GM19372 (cell line): ENCODE results near the gene BTNL9.
"Not testable (repeated sequence)": the region's sequence is repeated elsewhere in the genome, so short reads cannot be mapped to it uniquely, and the experiment has no call there.

Experiments used
- ATAC-seq: cut with Tn5 transposase; IDR thresholded peaks from one replicate; pipeline ENCODE4 v1.9.1; 2021; ENCODE audit warnings: mild to moderate bottlenecking, low read depth, moderate library complexity; ENCODE audit not compliant: unreplicated experiment

BTNL9 gene

GRCh38 chr5:181042036-181042713 lies 2.1 kb downstream of the BTNL9 start:
- no peak for ATAC-seq

- ATAC-seq, result no peak
Measured at GRCh38 chr5:181042722-181043121, 2.7 kb downstream of the BTNL9 start.

GRCh38 chr5:181043285-181044092 lies 3.4 kb downstream of the BTNL9 start:
- no peak for ATAC-seq

DNA sequence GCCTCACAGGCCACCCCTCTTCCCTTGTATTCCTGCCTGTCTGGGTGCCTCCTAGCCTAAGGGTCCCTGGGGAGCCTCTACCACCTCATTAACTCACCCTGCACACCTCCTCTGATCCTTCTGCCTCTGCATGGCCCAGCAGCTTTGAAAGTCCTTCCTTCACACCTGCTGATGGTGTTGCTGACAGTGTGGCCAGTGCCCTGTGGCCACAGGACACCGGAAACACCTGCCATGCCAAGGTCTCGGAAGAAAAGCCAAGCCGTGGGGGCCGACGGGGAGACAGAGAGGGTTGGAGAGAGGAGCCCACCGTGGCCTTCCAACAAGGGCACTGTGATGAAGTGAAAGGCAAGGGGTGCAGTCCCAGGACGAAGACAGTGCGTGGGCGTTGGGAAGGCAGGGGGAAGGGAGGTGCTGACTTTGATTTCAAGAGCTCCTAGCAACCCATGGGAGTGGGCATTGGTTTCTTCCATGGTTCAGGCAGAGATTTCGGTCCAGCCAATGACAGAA lies 4.1 kb downstream of the BTNL9 start:
- ATAC-seq, result no peak

- no peak for ATAC-seq
Measured at GRCh38 chr5:181044662-181045305, 4.7 kb downstream of the BTNL9 start.

DNA sequence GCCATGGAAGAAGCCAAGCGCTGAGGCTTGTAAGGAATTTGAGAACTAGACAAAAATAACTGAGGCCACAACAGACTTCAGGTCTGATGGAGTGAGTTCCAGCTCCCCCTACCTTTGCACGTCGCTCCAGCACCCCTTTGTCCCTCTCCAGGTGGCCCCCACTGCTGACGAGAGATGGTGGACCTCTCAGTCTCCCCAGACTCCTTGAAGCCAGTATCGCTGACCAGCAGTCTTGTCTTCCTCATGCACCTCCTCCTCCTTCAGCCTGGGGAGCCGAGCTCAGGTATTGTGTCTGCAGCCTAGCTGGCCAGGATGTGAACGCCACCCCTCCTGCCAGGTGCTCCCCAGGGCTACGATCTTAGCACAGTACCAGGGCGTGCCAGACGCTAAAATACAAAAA lies 5.2 kb downstream of the BTNL9 start:
- ATAC-seq, result no peak

DNA sequence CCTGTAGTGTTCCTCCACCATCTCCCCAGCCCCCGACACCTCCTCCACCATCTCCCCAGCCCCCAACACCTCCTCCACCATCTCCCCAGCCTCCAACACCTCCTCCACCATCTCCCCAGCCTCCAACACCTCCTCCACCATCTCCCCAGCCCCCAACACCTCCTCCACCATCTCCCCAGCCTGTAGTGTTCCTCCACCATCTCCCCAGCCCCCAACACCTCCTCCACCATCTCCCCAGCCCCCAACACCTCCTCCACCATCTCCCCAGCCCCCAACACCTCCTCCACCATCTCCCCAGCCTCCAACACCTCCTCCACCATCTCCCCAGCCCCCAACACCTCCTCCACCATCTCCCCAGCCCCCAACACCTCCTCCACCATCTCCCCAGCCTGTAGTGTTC lies 5.8 kb downstream of the BTNL9 start:
- ATAC-seq, result not testable (repeated sequence)

DNA sequence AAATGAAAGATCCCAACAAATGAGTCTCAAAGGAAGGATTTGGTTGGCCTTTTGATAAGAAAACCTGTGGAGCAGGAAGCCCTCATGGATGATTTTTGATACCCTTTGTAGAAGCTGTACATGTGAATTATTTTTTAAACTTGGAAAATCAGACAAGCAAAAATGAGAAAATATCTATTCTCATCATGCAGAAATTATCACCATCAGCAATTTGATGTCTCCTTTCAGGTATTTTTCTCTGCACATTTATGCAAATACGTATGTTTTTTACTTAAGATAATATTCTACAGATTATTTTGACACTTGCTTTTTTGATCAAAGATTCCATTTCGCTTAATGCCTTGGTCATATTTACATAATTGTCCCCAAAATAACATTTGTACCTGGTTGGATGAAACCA lies 7.2 kb downstream of the BTNL9 start:
- no peak for ATAC-seq

GRCh38 chr5:181047921-181048320 lies 7.9 kb downstream of the BTNL9 start:
- no peak for ATAC-seq

DNA sequence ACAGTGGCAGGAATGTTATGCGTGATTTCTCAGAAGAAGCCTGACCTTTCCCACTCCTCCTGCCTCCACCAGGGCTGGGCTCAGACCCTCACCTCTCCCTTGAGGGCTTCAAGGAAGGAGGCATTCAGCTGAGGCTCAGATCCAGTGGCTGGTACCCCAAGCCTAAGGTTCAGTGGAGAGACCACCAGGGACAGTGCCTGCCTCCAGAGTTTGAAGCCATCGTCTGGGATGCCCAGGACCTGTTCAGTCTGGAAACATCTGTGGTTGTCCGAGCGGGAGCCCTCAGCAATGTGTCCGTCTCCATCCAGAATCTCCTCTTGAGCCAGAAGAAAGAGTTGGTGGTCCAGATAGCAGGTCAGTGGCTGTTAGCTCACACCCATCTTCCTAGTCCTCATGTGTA lies 9.9 kb downstream of the BTNL9 start:
- no peak for ATAC-seq

GRCh38 chr5:181051841-181052671 lies 12.0 kb downstream of the BTNL9 start:
- ATAC-seq, result no peak

DNA sequence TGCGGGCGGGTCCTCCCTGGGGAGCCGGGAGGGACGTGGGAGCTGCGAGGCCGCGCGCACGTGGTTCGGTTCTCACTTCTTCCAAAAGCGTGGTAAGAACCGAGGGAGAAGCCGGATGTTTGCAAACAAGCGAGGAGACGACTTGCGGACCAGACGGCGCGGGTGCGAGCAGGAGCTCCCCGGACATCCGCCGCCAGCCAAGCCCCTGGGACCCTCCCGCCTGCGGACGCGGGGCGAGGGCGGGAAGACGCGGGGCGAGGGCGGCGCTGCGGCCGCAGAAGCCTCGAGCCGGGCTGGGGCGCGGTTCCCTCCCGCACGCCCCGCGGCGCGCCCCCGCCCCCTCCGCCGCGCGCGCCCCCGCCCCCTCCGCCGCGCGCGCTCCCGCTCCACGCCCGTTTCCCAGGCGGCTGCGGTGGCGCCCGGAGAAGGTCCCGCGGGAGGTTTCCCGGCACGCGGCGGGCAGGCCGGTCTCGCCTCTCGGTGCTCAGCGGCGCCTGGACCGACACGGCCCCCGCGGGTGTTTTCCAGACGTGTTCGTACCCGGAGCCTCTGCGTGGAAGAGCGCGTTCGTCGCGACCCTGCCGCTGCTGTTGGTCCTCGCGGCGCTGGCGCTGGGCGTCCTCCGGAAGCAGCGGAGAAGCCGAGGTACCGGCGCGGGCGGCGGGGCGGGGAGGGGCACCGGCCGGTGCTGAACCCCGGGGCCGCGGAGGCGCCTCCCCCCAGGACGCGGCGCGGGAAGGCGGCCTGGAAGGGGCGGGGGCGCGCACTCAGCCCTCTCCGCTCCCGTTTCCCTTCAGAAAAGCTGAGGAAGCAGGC lies 12.8 kb downstream of the BTNL9 start:
- ATAC-seq, result no peak

GRCh38 chr5:181053488-181054121 lies 13.5 kb downstream of the BTNL9 start:
- ATAC-seq, result no peak

DNA sequence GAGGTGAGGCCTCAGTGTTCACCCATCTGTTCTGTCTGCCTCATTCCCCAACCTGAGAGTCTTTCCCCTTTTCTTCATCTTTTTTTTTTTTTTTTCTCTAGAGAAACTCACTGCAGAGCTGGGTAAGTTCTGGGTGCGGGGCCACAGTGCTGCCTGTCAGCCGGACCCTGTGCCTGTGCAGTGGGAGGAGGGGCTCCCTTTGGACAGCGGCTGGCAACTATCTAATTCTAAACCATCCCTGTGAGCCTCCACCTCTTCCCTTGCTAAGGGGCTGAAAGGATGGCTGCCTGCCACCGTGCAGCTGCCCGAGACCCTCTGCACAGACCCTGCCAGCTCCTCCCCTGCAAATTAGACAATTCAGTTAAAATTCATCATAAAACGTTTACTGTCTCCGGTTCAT lies 14.1 kb downstream of the BTNL9 start:
- ATAC-seq, result no peak

GRCh38 chr5:181054871-181055459 lies 14.9 kb downstream of the BTNL9 start:
- no peak for ATAC-seq

DNA sequence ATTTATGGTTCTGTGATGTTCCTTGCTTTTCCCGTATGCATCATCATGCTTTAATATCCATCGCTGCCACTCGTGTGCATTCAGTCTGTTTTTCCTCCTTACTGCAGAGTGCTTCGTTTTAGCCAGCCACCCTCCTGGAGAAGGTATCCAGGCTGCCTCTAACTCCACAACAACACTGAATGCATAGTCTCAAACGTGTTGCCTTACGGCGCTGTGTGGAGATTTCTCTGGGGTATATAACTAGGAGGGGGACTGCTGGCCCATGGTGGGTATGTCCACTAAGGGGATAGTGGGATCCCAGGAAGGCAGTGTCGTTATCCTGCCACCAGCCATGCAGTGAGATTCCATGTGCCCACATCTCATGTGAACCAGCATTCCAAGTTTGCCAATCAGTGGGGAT lies 16.4 kb downstream of the BTNL9 start:
- ATAC-seq, result no peak

DNA sequence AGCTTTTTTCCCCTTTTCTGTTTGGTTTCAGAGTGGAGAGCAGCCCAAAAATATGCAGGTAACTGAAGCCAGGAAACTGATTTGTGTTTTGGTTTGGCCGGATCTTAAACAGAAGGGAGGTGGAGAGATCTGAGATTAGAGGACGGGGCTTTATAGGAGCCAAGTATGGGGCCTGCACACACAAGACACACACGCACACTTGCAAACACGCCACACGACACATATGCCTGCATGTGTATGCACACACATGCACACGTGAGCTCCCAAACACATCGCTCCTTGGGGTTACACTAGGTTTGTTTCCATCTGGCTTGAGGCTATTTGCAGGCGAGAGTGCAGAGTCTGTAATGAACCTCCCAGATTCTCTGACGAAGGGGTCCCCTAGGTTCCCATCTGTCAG lies 18.3 kb downstream of the BTNL9 start:
- ATAC-seq, result no peak

DNA sequence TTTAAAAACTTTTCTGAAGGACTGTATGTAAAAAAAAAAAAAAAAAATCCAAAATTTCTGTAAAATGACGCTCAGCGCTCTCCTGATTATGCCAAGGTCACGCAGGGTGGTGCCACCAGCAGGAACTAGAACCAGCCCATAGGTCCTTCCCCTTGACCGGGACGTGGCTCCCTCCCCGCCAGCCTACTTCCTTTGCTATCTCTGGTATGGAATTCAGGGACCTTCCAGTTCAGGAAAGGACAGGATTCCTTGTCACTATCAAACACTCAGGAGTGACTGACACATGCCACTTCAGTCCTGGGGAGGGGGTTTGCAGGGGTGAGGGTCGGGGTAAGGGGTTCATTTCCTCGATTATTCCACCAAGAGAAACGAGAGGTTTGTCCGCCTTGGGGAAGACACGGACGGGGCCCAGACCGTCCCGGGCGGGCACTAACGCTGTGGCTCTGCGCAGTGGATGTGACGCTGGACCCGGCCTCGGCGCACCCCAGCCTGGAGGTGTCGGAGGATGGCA lies 18.8 kb downstream of the BTNL9 start:
- ATAC-seq, result no peak
